GM12878 (cell line): ENCODE measurements around the gene KIFAP3. TPM values are rescaled to one million over a fixed set of nuclear protein-coding genes. Genes with fewer than 3 reads are reported as not detected.

ENCODE experiments used
- ATAC-seq: fragments of 200-7000 bp; cut with Tn5 transposase; 3 replicates; pipeline ENCODE4 v1.9.1; 2020; ENCODE audit warnings: mild to moderate bottlenecking, moderate library complexity
- BruUV-seq: library from RNA; stranded (reverse); fragments of 400-500 nt; replicated peaks from 2 replicates; lab custom pipeline; 2021; lab: Mats Ljungman, UMichigan
- CTCF ChIA-PET: fragments of 300-600 bp; sonication (Branson Sonifier 250); formaldehyde crosslinking; extraction: SDS; loops from one replicate; lab custom pipeline; 2021; ENCODE audit warnings: inconsistent platforms; lab: Yijun Ruan, JAX
- POLR2A ChIA-PET: fragments of 350-600 bp; formaldehyde crosslinking; extraction: SDS; loops from one replicate; lab custom pipeline; 2021; ENCODE audit warnings: inconsistent platforms; lab: Charles Lee
- RAD21 ChIA-PET: fragments of 300-600 bp; sonication (Branson Sonifier 250); formaldehyde crosslinking; loops from one replicate; lab custom pipeline; 2023; ENCODE audit warnings: antibody characterized with exemption; ENCODE audit not compliant: unreplicated experiment; lab: Charles Lee
- SMC1A ChIA-PET: fragments of 300-600 bp; sonication (Branson Sonifier 250); formaldehyde crosslinking; loops from one replicate; lab custom pipeline; 2023; ENCODE audit not compliant: unreplicated experiment, uncharacterized antibody; lab: Charles Lee
- DNase-seq: peaks from one replicate; pipeline ENCODE4 v3.0.0-alpha.2; 2011; ENCODE audit warnings: low read depth, low spot score
- FAIRE-seq: peaks from 3 replicates; lab custom pipeline; 2011; peaks lifted over from hg19 to GRCh38; lab: Jason Lieb, UNC
- H2AFZ ChIP-seq: 2 replicates; pipeline ENCODE4 v1.6.0; 2011; ENCODE audit warnings: low read depth, low read length, control low read depth; ENCODE audit not compliant: control insufficient read depth
- H3K27ac ChIP-seq: 2 replicates; pipeline ENCODE4 v1.5.1; 2011; ENCODE audit warnings: control low read depth; ENCODE audit not compliant: control insufficient read depth, insufficient read depth
- H3K27me3 ChIP-seq, 2 experiments: replicated peaks in 1 of 2; 2 replicates each; pipeline versions ENCODE4 v1.6.0 to v1.6.1; 2011; ENCODE audit warnings: low read length in 1 of 2; ENCODE audit not compliant: control insufficient read depth in 2 of 2, insufficient read depth in 2 of 2
- H3K36me3 ChIP-seq, 2 experiments: 2 replicates each; pipeline ENCODE4 v1.5.1; 2011; ENCODE audit warnings: low read length in 1 of 2; ENCODE audit not compliant: control insufficient read depth in 2 of 2, insufficient read depth in 2 of 2
- H3K4me1 ChIP-seq: 2 replicates; pipeline ENCODE4 v1.6.1; 2011; ENCODE audit warnings: mild to moderate bottlenecking, low read length, moderate library complexity, mixed read lengths; ENCODE audit not compliant: control insufficient read depth, insufficient read depth
- H3K4me2 ChIP-seq: 2 replicates; pipeline ENCODE4 v1.6.0; 2011; ENCODE audit warnings: control low read depth; ENCODE audit not compliant: control insufficient read depth, insufficient read depth
- H3K4me3 ChIP-seq: fragments of 200-600 bp; sonication (generic); 2 replicates; pipeline ENCODE4 v1.5.1; 2016
- H3K79me2 ChIP-seq: 2 replicates; pipeline ENCODE4 v1.6.0; 2011; ENCODE audit warnings: low read length; ENCODE audit not compliant: control insufficient read depth, insufficient read depth
- H3K9ac ChIP-seq: 2 replicates; pipeline ENCODE4 v1.8.0; 2011; ENCODE audit warnings: low read length, control low read depth, mixed read lengths; ENCODE audit not compliant: control insufficient read depth, insufficient read depth
- H3K9me3 ChIP-seq: replicated peaks from 3 replicates; pipeline ENCODE4 v1.5.1; 2011; ENCODE audit warnings: mild to moderate bottlenecking, low read length; ENCODE audit not compliant: control insufficient read depth, insufficient read depth
- H4K20me1 ChIP-seq: 2 replicates; pipeline ENCODE4 v1.6.0; 2011; ENCODE audit not compliant: control insufficient read depth, insufficient read depth
- BMI1 ChIP-seq: fragments of 450-650 bp; IDR thresholded peaks from 2 replicates; pipeline ENCODE4 v1.6.1; 2016; ENCODE audit warnings: mild to moderate bottlenecking, moderate library complexity, borderline replicate concordance
- CHD2 ChIP-seq: IDR thresholded peaks from 2 replicates; pipeline ENCODE4 v1.6.1; 2011; ENCODE audit warnings: low read depth, low read length, improper control_type of control experiment, borderline replicate concordance
- ESRRA ChIP-seq: IDR thresholded peaks from 2 replicates; pipeline ENCODE4 v1.6.1; 2012; ENCODE audit warnings: mild to moderate bottlenecking, low read length, improper control_type of control experiment
- HDGF ChIP-seq: fragments of 450-650 bp; IDR thresholded peaks from 2 replicates; pipeline ENCODE4 v1.6.1; 2016; ENCODE audit warnings: antibody characterized with exemption
- KAT2A ChIP-seq: conservative IDR thresholded peaks from 2 replicates; pipeline ENCODE4 v1.6.1; 2011; ENCODE audit warnings: low read depth, low read length; ENCODE audit not compliant: control insufficient read depth
- KLF5 ChIP-seq: fragments of 450-650 bp; IDR thresholded peaks from 2 replicates; pipeline ENCODE4 v1.6.1; 2014; ENCODE audit warnings: mild to moderate bottlenecking; ENCODE audit not compliant: partially characterized antibody
- MEF2A ChIP-seq: IDR thresholded peaks from 2 replicates; pipeline ENCODE4 v1.6.1; 2011; ENCODE audit warnings: low read depth, mild to moderate bottlenecking, low read length, moderate library complexity; ENCODE audit not compliant: insufficient read depth
- MXI1 ChIP-seq: fragments of 150-350 bp; IDR thresholded peaks from 2 replicates; pipeline ENCODE4 v1.6.1; 2011; ENCODE audit warnings: low read depth, mild to moderate bottlenecking, inconsistent platforms, low read length, improper control_type of control experiment
- NBN ChIP-seq: fragments of 450-650 bp; IDR thresholded peaks from 2 replicates; pipeline ENCODE4 v1.6.1; 2016
- RAD51 ChIP-seq: fragments of 450-650 bp; IDR thresholded peaks from 2 replicates; pipeline ENCODE4 v1.6.1; 2016; ENCODE audit warnings: moderate library complexity, mild to moderate bottlenecking, inconsistent platforms
- SMAD1 ChIP-seq: fragments of 450-650 bp; IDR thresholded peaks from 2 replicates; pipeline ENCODE4 v1.6.1; 2018; ENCODE audit warnings: mild to moderate bottlenecking, low read depth; ENCODE audit not compliant: partially characterized antibody
- SMAD5 ChIP-seq: IDR thresholded peaks from 2 replicates; pipeline ENCODE4 v1.6.1; 2016; ENCODE audit warnings: antibody characterized with exemption, low read depth
- SREBF1 ChIP-seq: IDR thresholded peaks from 2 replicates; pipeline ENCODE4 v1.6.1; 2012; ENCODE audit warnings: mild to moderate bottlenecking, low read length
- STAT3 ChIP-seq: IDR thresholded peaks from 2 replicates; pipeline ENCODE4 v1.6.1; 2011; ENCODE audit warnings: low read depth, low read length, improper control_type of control experiment
- SUZ12 ChIP-seq: fragments of 200-600 bp; sonication (generic); IDR thresholded peaks from one replicate; pipeline ENCODE4 v1.6.1; 2018; ENCODE audit warnings: antibody characterized with exemption, mild to moderate bottlenecking; ENCODE audit not compliant: unreplicated experiment
- WGBS: methylation state at CpG from one replicate; pipeline ENCODE4 v1.1.6; 2016; ENCODE audit warnings: low lambda C conversion rate; ENCODE audit not compliant: insufficient replicate concordance, insufficient coverage; ENCODE audit errors: missing lambda C conversion rate; 5-methylcytosine and 5-hydroxymethylcytosine counted together
- in situ Hi-C: fragments of 300-500 bp; cut with MboI; formaldehyde crosslinking; loops from 9 replicates; pipeline ENCODE4 v1.14.3; 2018; ENCODE audit warnings: mixed read lengths
- intact Hi-C: fragments of 100-400 bp; cut with micrococcal nuclease; formaldehyde crosslinking; loops from one replicate; pipeline ENCODE4 v1.14.2; 2022; ENCODE audit not compliant: unreplicated experiment
- polyA plus RNA-seq, 11 experiments: library from polyadenylated mRNA; depleted of rRNA in 4 of 11; unstranded in 6 of 11; stranded (reverse) in 5 of 11; fragments of >200 nt; fragmentation: Nextera tagmentation in 4 of 11; fragmentation: Illumina TruSeq in 1 of 11; extraction: Ambion mirVana in 4 of 11; extraction: Trizol in 1 of 11; gene quantifications; 1 replicate in 1 of 11; 2 replicates in 10 of 11; pipeline versions ENCODE4 v1.2.1 to v1.2.3, GENCODE V29; 2011 to 2016; ENCODE audit warnings: inconsistent platforms in 2 of 11, missing spikeins in 2 of 11, low read depth in 1 of 11
- total RNA-seq, 4 experiments: library from RNA; depleted of rRNA in 3 of 4; stranded (reverse); fragments of >200 nt in 3 of 4; fragmentation: Illumina TruSeq in 1 of 4; extraction: Trizol in 1 of 4; gene quantifications; 2 replicates each; pipeline versions ENCODE4 v1.2.1 to v1.2.3, GENCODE V29; 2013 to 2021
- TF ChIP-seq, protein P1 (sequence below): fragments of 150-350 bp; IDR thresholded peaks from 2 replicates; pipeline ENCODE4 v1.6.1; 2014; ENCODE audit warnings: mild to moderate bottlenecking, low read depth, low read length
- TF ChIP-seq, protein P2 (sequence below): fragments of 450-650 bp; IDR thresholded peaks from 2 replicates; pipeline ENCODE4 v1.6.1; 2014; ENCODE audit warnings: mild to moderate bottlenecking
- TF ChIP-seq, protein P3 (sequence below): fragments of 450-650 bp; IDR thresholded peaks from 2 replicates; pipeline ENCODE4 v1.6.1; 2017; ENCODE audit warnings: mild to moderate bottlenecking, moderate library complexity
- TF ChIP-seq, protein P4 (sequence below): IDR thresholded peaks from 2 replicates; pipeline ENCODE4 v1.6.1; 2011; ENCODE audit warnings: low read depth, low read length, improper control_type of control experiment, borderline replicate concordance

KIFAP3 gene
- total and polyA plus RNA-seq, 10 of the 15 experiments (the other 5 are each of a cell fraction or from before 2014, with no cell fraction given), result 13.7 to 100 (median 18.9) TPM

DNA sequence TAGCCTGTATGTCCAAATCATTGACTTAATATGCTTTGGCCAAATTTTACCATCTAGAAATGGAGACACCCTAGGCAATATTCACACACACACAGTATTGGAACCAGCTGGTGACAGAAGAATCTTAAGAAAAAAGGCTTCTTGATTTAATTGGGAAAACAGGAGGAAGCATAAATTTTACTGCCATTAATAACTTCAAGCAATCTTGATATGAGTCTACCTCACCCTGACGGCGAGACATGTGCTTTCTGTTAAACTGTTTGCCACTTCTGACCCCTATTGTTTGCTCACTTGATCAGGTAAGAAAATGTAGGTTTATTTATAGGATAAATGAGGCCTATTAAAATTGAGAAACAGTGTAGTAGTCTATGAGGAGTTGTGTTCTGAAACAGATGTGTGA, 73.2 kb downstream of the KIFAP3 start:
- Histone ChIP-seq H3K4me1 (no peaks in the 10 kb centered on the region), H2AFZ (no peak overlapping the region), H3K4me2 (no peak overlapping the region), H3K36me3 (no peaks in the 10 kb centered on the region; a peak in 2 of 4 replicates), H3K27ac (no peak overlapping the region), H4K20me1 (no peaks in the 10 kb centered on the region), H3K9me3 (no peaks in the 10 kb centered on the region), H3K4me3 (no peak overlapping the region), H3K9ac (no peak overlapping the region), H3K27me3 (no peaks in the 10 kb centered on the region), H3K79me2 (no peaks in the 10 kb centered on the region)
- 76% methylated on average over 2 of the region's 2 CpGs for WGBS
- SMC1A ChIA-PET, result no interaction called here
- CTCF ChIA-PET, result no interaction called here
- RAD21 ChIA-PET, result no interaction called here
- intact Hi-C loops, result no loop called here
- in situ Hi-C loops, result no loop called here
- no peak for FAIRE-seq
- POLR2A ChIA-PET, result no interaction called here
- BruUV-seq, result no TSS peak
- ATAC-seq, result no peak
- no peak for DNase-seq
- TF ChIP-seq KLF5 (no peak), STAT3 (no peak), SMAD5 (no peak), SUZ12 (no peak), NBN (no peak), ESRRA (no peak), CHD2 (no peak), RAD51 (no peak), KAT2A (no peak), MEF2A (no peak), MXI1 (no peak), HDGF (no peak), SREBF1 (no peak), SMAD1 (no peak), BMI1 (no peak)
- TF ChIP-seq, protein P1, sequence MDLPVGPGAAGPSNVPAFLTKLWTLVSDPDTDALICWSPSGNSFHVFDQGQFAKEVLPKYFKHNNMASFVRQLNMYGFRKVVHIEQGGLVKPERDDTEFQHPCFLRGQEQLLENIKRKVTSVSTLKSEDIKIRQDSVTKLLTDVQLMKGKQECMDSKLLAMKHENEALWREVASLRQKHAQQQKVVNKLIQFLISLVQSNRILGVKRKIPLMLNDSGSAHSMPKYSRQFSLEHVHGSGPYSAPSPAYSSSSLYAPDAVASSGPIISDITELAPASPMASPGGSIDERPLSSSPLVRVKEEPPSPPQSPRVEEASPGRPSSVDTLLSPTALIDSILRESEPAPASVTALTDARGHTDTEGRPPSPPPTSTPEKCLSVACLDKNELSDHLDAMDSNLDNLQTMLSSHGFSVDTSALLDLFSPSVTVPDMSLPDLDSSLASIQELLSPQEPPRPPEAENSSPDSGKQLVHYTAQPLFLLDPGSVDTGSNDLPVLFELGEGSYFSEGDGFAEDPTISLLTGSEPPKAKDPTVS, result no peak
- TF ChIP-seq, protein P2, sequence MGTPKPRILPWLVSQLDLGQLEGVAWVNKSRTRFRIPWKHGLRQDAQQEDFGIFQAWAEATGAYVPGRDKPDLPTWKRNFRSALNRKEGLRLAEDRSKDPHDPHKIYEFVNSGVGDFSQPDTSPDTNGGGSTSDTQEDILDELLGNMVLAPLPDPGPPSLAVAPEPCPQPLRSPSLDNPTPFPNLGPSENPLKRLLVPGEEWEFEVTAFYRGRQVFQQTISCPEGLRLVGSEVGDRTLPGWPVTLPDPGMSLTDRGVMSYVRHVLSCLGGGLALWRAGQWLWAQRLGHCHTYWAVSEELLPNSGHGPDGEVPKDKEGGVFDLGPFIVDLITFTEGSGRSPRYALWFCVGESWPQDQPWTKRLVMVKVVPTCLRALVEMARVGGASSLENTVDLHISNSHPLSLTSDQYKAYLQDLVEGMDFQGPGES, result no peak
- TF ChIP-seq, protein P3, sequence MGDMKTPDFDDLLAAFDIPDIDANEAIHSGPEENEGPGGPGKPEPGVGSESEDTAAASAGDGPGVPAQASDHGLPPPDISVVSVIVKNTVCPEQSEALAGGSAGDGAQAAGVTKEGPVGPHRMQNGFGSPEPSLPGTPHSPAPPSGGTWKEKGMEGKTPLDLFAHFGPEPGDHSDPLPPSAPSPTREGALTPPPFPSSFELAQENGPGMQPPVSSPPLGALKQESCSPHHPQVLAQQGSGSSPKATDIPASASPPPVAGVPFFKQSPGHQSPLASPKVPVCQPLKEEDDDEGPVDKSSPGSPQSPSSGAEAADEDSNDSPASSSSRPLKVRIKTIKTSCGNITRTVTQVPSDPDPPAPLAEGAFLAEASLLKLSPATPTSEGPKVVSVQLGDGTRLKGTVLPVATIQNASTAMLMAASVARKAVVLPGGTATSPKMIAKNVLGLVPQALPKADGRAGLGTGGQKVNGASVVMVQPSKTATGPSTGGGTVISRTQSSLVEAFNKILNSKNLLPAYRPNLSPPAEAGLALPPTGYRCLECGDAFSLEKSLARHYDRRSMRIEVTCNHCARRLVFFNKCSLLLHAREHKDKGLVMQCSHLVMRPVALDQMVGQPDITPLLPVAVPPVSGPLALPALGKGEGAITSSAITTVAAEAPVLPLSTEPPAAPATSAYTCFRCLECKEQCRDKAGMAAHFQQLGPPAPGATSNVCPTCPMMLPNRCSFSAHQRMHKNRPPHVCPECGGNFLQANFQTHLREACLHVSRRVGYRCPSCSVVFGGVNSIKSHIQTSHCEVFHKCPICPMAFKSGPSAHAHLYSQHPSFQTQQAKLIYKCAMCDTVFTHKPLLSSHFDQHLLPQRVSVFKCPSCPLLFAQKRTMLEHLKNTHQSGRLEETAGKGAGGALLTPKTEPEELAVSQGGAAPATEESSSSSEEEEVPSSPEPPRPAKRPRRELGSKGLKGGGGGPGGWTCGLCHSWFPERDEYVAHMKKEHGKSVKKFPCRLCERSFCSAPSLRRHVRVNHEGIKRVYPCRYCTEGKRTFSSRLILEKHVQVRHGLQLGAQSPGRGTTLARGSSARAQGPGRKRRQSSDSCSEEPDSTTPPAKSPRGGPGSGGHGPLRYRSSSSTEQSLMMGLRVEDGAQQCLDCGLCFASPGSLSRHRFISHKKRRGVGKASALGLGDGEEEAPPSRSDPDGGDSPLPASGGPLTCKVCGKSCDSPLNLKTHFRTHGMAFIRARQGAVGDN, result no peak
- TF ChIP-seq, protein P4, sequence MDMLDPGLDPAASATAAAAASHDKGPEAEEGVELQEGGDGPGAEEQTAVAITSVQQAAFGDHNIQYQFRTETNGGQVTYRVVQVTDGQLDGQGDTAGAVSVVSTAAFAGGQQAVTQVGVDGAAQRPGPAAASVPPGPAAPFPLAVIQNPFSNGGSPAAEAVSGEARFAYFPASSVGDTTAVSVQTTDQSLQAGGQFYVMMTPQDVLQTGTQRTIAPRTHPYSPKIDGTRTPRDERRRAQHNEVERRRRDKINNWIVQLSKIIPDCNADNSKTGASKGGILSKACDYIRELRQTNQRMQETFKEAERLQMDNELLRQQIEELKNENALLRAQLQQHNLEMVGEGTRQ, result no peak
